Stimulated activated CD8-positive, alpha-beta memory T cell treated with anti-CD3 and anti-CD28 coated beads, Interleukin-15, amount 100 ng/mL, for 1 hour (primary cell): ENCODE results near the gene MADD.

Source experiments
- DNase-seq: peaks from one replicate; pipeline ENCODE4 v3.0.0-alpha.2; 2020; ENCODE audit warnings: low read depth

MADD gene

DNA sequence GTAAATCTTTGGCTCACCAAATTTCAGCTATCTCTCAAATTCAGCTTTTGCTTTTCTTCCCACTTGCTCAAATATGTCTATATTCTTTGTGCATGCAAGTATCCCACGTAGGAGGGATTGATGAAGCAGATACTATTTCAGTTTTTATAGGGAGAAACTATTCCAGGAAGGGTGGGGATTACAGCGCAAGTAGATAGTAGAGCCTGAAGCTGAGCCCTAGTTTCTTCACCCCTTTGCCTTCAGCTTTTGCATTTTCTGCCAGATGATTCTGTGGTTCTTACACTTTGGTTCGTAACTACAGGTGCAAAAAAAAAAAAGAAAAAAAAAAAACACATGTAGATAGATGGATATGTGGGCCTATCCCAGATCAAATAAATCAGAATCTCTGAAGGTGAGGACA, 18.2 kb upstream of the MADD start:
- no peak for DNase-seq

DNA sequence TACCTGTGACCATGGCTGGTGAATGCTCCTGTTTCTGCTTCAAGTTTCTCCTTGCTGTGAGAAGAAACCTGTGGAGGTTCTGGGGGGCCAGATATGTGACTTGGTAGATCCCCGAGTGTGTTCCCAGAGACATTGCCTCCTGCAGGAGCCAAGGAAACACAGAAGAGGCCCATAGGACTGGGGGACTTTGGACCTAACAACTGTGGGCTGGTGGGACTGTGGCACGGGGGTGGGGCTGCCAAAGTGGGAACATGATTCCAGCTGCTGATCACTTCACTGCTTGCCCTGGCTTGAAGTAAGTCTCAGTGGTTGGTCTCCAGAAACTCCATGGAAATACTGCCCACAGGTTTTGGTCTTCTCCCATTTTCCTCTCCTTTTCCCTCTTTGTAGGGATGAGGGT, 16.3 kb upstream of the MADD start:
- no peak for DNase-seq

DNA sequence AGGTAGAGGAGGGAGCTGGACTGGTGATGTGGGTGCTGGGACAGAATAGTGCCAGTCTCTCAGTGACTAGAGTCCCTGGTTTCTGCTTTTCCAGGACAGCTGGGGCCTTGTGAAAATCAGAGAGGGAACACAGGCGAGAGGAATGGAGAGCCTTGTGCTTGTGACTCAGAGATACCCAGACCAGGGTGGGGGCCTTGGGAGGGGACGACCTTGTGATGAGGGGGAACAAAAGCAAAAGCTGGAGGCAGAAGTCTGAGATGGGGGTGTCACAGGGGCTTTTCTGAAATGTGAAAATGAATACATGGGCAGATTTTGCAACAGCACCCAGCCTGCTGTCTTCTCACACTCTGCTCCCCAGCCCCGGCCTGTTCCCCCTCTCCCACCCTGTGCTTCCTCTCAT, 15.5 kb upstream of the MADD start:
- DNase-seq = no peak

DNA sequence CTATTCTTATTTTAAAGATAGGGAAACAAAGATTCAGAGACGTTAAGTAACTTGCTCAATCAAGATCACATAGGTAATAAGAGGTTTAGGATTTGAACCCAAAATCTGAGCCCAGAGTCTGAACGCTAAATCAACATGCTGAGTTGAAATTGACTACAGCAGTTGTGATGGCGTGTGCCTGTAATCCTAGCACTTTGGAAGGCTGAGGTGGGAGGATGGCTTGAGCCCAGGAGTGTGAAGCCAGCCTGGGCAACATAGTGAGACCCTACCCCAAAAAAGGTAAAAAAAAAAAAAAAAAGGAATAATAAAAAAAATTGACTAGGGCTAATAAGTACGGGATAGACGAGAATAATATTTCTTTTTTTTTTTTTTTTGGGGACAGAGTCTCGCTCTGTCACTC, 13.6 kb upstream of the MADD start:
- no peak for DNase-seq

DNA sequence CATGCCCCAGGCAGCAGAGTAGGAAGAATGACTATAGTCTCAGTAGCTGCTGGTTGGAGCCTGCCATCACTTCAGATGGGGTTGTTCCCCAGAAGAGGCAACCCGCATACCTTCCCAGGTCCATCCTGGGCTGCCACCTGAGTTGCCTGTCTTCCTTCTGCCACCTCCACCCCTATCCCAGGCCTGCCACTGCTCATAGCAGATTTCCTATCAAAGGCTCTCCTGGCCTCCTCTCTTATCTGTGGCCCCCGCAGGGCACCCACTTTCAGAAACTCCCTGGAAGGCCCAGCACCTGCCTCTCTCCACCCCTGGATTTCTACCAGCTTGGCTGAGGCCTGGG, 12.8 kb upstream of the MADD start:
- no peak for DNase-seq

DNA sequence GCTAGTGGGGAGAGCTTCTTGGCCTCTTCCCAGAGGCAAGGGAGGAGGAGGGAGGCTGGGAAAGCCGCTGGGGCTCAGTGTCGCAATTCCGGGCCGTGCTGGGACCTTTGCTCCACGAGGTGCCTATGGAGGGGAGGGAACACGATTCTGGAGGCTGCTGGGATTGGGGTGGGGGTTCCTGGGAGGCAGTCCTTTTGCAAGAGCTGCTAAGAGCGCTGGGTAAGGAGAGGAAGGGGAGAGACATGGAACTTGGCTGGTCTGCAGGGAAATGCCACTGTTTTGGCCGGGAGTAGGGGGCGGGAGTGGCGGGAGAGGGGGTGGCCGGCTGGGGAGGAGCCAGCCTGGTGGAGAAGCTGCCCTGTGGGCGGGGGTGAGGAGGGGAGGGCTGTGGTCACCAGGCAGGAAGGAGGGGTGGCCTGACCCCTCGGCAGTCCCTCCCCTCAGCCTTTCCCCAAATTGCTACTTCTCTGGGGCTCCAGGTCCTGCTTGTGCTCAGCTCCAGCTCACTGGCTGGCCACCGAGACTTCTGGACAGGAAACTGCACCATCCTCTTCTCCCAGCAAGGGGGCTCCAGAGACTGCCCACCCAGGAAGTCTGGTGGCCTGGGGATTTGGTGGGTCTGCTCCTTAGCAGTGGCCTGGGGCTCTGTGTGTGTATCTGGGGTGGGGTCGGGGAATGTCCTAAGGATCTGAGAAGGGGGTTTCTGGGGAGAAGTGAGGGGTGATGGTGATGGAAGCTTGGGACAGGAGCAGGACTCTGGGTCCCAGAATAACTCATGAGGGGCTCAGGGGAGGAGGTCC, 12.2 kb upstream of the MADD start, which contains the start of gene NR1H3:
Gene NR1H3, plus strand, starts transcription at position 480 of the 800 bp plus-strand sequence. CDS start 1,221 bp downstream, outside the sequence.
- DNase-seq = no peak

DNA sequence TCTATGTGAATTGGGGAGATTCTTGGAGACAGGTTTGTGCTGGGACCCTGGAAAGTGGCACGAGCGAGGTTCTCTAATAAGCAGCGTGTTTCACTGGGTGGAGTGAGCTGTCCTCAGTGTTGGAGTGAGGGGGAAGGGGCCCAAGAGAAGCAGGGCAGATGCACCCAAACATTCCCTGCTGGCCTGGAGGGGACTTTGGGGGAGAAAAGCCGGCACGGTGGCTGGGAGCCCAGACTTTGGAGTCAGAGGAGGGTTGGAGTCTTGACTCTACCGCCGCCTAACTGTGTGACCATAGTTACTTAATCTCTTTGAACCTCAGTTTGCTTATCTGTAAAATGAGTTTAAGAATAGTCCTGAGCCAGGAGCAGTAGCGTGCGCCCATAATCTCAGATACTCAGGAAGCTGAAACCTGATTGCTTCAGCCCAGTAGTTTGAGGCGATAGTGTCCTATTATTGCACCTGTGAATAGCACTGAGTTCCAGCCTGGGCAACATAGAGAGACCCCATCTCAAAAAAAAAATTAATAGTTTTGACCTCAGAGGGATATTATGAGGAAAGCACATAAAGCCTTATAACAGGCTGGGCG, 11.5 kb upstream of the MADD start:
- no peak for DNase-seq

DNA sequence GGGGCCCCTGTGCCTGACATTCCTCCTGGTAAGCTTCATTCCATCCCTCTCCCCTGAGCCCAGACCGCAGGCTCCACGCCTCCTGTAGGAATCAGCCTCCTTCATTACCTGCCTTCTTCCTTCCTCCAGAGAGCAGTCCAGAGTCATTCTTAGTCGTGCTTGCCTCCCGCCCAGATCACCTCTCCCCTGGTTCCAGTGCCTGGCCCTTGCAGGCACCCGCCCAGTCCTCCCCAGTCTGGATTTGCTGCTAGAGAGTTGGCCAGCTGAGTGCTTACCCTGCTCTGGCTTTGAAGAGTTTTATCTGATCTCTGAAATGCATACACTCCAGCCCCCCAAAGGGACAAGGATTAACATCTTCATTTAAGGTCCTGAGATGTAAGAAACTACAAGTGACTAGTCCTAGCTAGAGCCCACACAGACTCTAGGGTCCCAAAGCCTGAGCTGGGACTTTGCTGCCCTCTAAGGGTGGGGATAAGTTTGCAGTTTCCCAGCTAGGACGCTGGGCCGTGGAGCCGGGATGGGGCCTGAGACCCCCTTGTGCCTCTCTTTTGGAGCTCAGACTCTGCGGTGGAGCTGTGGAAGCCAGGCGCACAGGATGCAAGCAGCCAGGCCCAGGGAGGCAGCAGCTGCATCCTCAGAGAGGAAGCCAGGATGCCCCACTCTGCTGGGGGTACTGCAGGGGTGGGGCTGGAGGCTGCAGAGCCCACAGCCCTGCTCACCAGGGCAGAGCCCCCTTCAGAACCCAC, 10.5 kb upstream of the MADD start:
- DNase-seq = no peak

DNA sequence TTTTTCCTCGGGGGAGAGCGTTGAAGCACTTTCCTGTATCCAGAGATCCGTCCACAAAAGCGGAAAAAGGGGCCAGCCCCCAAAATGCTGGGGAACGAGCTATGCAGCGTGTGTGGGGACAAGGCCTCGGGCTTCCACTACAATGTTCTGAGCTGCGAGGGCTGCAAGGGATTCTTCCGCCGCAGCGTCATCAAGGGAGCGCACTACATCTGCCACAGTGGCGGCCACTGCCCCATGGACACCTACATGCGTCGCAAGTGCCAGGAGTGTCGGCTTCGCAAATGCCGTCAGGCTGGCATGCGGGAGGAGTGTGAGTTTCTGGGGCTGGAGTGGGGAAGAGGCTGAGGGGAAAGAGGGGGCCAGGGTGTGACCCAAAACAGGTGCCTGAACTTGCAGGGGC, 9.6 kb upstream of the MADD start:
- DNase-seq = no peak

DNA sequence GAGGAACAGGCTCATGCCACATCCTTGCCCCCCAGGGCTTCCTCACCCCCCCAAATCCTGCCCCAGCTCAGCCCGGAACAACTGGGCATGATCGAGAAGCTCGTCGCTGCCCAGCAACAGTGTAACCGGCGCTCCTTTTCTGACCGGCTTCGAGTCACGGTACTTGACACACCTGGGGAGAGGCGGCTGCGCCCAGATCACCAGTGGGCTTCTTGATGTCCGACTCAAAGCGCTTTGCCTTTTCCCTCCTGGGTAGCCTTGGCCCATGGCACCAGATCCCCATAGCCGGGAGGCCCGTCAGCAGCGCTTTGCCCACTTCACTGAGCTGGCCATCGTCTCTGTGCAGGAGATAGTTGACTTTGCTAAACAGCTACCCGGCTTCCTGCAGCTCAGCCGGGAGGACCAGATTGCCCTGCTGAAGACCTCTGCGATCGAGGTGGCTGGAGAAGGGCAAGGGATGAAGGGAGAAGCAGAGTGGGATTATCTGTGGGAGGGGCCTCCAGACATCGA, 8.6 kb upstream of the MADD start:
- DNase-seq = no peak

DNA sequence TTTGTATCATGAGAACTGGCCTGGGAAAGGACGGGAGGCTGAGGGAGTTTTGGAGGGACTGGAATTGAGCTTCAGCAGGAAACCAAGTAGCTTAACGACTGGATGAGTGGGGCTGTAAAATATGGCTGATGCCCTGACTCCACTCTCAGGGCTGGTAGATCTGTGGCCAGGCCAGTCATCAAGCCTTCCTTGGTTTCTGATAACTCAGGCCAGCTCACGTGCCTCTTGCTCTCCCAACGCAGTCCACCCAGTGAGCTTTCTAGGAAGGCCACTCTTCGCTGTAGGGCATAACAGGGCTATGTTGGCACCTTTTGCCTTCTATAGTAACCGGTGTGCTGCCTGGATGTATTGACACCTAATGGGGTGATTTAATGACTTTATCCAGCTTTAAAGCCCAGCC, 5.8 kb upstream of the MADD start:
- DNase-seq = no peak

DNA sequence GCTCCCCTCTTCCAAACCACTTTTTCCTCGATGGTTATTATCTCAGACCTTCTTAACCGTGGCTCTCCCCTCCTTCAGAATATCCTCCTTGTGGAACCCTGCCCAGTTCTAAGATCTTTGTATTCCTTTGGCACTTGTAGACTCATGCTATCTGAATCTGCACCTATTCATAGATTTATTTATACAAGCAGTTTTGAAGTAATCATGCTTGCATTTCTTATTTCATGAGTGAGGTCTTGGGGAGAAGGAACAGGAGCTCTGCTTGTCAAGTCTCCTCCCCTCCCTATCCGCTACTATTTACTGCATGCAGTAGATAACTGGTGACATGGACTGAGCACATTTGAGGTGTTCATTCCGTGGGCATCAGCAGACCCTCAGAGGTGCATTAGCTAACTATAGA, 5.4 kb upstream of the MADD start:
- no peak for DNase-seq

DNA sequence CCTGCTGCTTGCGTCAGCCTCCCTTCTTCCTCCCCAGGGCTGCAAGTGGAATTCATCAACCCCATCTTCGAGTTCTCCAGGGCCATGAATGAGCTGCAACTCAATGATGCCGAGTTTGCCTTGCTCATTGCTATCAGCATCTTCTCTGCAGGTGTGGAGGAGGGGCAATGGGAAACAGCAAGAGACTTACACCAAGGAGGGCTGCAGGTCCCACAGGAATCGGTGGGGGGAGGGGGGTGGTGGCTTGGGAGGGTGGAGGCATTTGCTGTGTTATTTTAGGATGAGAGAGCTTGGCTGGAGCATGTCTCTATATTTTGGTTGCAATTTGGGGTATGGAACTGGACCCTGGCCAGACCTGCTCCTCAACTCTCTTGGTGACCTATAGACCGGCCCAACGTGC, 2.1 kb upstream of the MADD start:
- DNase-seq = no peak

DNA sequence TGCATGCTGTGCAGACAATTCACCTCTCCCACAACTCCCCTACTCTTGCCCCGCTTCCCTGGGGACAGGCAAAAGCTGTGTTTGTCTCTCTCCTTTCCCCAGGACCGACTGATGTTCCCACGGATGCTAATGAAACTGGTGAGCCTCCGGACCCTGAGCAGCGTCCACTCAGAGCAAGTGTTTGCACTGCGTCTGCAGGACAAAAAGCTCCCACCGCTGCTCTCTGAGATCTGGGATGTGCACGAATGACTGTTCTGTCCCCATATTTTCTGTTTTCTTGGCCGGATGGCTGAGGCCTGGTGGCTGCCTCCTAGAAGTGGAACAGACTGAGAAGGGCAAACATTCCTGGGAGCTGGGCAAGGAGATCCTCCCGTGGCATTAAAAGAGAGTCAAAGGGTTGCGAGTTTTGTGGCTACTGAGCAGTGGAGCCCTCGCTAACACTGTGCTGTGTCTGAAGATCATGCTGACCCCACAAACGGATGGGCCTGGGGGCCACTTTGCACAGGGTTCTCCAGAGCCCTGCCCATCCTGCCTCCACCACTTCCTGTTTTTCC, 1.4 kb upstream of the MADD start:
- DNase-seq = no peak

DNA sequence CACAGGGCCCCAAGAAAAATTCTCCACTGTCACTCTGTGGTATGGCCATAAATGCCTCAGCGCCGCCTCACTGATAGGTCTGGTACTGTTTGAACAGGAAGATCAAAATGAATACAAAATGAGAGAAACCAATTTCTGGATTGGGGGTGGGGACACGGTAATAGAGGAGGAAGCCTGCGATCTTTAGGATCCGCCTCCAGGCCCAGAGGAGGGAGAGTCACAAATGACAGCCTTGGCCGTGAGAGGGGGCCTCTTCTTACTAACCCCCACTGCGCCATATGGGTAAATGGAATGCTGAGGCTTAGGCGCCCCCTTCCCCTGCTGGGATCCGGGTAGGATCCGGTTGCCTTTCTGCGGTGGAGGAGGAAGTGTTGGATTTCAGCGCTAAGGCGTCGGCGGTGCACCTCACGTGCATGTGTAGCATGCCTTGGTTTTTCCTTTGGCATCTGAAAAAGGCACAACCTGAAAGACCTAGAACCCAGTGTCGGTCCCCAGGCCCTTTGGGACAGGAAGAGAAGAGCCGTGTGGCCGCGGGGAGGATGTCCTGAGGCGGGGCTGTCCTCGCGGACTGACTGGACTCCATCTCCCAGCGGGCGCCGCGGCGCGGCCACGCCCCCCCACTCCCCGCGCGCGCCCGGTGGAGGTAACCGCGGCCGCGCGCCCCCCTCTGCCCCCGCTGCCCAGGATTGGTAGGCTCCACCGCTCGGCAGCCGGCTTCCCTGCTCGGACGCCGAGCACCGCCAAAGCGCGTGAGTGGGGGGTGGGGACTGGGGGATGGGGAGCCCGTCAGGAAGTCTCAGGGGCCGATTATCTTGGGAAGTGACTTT, 718 bp upstream of the MADD start:
- DNase-seq = peak; percentile 60

DNA sequence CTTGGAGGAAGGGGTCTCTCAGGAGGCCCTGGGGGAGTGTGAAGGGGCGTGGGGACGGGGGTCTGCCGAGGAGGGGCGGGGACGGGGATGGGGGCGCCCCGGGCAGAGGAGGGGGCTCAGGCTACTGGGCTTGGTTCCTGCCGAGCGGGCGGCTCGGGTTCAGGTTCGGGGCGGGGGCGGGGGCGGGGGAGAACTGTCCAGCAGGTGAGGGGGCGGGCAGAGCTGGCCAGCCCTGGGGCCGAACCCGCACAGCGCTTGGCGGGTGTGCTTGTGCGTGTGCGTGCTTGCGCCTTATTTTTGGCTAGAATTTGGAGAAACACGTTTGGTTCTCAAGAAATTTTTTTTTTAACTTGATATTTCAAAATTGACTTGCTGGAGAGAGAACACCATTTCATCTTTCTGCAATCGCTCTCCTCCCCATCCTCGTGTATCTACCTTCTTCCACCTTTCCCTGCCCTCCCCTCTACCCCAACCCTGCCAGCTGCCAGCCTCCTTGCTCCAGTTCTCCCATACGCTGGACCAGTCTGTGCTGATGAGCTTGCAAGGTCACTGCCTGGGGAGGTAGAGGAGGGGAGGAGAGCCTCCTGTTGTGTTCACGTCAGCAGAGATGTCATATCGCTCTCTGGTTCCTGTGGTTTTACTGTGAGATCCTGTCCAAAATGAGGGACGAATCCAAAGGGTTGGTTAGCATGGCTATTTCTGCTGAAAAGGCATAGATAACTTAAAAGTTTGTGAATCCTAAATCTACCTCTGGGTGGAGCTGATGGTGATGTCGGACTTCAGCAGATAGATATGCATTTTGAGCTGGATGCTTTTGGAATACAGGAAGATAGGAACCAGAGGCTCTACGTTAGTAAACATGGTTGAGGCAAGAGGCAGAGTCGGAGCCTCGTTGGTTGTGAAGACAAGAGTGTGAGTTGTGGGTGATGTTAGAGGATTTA, 668 bp downstream of the MADD start:
- no peak for DNase-seq

DNA sequence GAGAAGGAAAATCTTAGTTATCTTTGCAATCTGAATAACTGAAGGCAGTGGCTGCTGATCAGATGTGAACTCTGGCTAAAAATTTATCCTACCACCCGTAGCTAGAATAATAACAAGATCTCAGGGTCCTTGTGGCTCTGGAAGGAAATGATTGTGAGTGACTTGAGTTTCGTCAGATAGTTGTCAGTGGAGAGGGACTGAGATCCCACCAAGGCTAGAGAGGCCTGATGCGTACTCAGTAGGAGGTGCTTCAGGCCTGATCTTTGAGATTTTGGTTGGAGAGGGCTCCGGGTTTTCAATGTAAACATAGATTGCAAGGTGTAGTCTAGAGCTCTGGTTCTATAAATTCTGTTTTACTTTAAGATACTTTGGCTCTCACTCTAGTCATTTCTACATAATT, 1.4 kb downstream of the MADD start:
- DNase-seq = no peak

DNA sequence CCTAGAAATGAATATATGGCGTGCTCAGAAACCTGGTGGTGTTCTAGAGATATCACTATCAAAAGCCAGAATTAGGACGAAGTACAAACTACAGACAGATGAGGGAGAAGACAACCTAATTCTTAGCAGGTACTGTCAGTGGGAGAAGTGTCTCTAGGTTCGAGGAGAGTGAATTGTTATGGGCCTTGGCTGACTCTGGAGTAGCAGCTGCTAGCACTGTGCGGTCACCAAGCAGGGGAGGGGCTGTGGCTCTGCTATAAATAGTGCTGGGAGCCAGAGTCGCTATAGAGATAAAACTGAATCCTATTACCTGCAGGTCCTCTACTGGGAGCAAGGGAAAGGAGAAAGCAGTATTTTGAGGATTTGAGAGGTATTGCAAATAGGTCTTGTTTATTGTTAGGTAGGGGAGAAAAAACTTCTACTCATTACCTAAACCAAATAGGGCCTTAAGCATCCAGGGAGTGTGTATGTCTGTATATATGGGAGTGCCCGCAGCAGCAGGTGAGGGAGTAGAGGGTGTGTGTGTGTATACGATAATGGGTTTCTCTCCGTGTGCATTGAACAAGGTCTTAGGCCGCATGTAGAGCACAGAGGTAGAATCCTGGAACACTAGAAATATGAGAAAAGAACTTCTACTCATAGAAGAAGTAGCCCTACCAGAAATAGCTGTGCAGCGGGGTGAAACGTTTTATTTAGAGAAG, 2.2 kb downstream of the MADD start:
- no peak for DNase-seq

DNA sequence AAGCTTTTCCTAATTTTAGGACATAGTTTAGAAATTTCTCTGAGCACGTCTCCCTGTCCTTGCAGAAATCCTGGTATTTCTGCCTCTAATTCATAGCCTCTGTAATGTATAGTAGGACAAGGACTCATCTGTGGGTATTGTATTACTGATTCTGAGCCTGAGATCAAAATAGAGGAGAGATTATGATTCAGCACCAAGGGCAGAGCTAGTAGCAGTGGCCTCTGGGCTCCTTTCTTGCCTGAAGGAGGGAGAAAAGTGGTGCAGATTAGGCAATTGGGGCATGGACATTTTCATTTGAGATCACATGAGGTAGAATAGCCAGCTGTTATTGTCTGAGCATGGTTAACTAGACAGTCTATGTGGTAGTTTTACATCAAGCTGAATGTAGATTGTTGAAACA, 2.8 kb downstream of the MADD start:
- no peak for DNase-seq
